Transverse colon (tissue), 4 donors: ENCODE results near the gene FRAS1.

Source experiments
- EP300 ChIP-seq: sonication (generic); formaldehyde crosslinking; IDR thresholded peaks from one replicate; pipeline ENCODE4 v1.6.1; 2017; ENCODE audit warnings: antibody characterized with exemption, low read depth
- POLR2A ChIP-seq: fragments of 450-650 bp; IDR thresholded peaks from one replicate; pipeline ENCODE4 v1.6.1; 2016; ENCODE audit warnings: antibody characterized with exemption, mild to moderate bottlenecking, moderate library complexity
- POLR2AphosphoS5 ChIP-seq, 3 donors: sonication (generic); formaldehyde crosslinking; IDR thresholded peaks; one replicate each; pipeline ENCODE4 v1.6.1; 2016; ENCODE audit warnings: antibody characterized with exemption in 3 of 3
- TF ChIP-seq, protein P1 (sequence below), 5 experiments: fragments of 200-600 bp in 3 of 5; fragments of 450-650 bp in 2 of 5; sonication (generic) in 3 of 5; IDR thresholded peaks; 1 replicate in 2 of 5; 2 replicates in 3 of 5; pipeline ENCODE4 v1.5.1; 2016 to 2017; ENCODE audit warnings: antibody characterized with exemption in 5 of 5, inconsistent platforms in 3 of 5, mild to moderate bottlenecking in 2 of 5, moderate library complexity in 1 of 5

DNA sequence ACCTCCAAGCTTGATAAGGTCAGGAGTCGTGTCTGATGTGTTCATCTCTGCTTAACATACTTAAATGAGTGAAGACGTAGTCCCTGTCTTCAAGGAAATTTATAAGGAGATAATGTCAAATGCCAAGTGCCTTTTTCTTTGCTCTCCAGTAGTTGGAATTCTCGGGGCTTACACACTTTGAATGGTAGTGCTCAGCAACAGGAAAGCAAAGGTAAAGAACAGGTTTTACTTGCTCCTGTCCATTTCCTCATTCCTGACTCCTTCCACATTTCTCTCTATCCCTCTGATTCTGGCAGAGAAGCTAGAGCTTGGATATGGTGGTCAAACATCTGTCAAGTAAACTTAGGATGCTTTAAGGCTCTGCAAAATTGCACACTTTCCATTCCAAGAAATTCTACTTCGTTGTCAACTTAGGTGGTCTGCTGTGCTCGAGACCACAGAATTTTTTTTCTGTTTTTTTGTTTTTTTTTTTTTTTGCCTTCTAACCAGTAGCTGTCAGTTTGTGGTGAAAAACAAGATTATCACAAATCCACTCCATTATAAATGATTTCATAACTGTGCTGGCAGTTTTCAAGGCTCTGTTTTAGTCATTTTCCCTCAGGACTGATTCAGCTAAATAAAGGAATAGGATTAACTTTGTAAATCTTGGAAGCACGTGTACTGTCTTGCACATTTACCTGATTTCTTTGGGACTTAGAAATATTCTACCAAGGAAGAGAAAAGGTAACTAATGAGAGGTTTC is 313.7 kb downstream of the FRAS1 start:
- TF ChIP-seq EP300 (no peak), POLR2A (no peak), POLR2AphosphoS5 (IDR thresholded peaks at IDR 0.05) (no peak)
- TF ChIP-seq, protein P1, sequence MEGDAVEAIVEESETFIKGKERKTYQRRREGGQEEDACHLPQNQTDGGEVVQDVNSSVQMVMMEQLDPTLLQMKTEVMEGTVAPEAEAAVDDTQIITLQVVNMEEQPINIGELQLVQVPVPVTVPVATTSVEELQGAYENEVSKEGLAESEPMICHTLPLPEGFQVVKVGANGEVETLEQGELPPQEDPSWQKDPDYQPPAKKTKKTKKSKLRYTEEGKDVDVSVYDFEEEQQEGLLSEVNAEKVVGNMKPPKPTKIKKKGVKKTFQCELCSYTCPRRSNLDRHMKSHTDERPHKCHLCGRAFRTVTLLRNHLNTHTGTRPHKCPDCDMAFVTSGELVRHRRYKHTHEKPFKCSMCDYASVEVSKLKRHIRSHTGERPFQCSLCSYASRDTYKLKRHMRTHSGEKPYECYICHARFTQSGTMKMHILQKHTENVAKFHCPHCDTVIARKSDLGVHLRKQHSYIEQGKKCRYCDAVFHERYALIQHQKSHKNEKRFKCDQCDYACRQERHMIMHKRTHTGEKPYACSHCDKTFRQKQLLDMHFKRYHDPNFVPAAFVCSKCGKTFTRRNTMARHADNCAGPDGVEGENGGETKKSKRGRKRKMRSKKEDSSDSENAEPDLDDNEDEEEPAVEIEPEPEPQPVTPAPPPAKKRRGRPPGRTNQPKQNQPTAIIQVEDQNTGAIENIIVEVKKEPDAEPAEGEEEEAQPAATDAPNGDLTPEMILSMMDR (IDR thresholded peaks at IDR 0.05): no peak
